Astrocyte (in vitro differentiated cells and primary cell): ENCODE results near the gene PAK4. TPM values are rescaled to one million over a fixed set of nuclear protein-coding genes. Genes with fewer than 3 reads are reported as not detected.
"Not testable (repeated sequence)": the region's sequence is repeated elsewhere in the genome, so short reads cannot be mapped to it uniquely, and the experiment has no call there.

Source experiments
- DNase-seq: peaks from one replicate; pipeline ENCODE4 v3.0.0-alpha.2; 2010; ENCODE audit warnings: low read depth
- FAIRE-seq: peaks from 2 replicates; lab custom pipeline; 2011; peaks lifted over from hg19 to GRCh38; lab: Jason Lieb, UNC
- H2AFZ ChIP-seq: 2 replicates; pipeline ENCODE4 v1.6.0; 2012; ENCODE audit warnings: low read depth, low read length, inconsistent platforms
- H3K27ac ChIP-seq: 2 replicates; pipeline ENCODE4 v1.5.1; 2011; ENCODE audit warnings: low read depth, low read length, inconsistent platforms
- H3K27me3 ChIP-seq: 2 replicates; pipeline ENCODE4 v1.6.0; 2011; ENCODE audit warnings: low read length, inconsistent platforms; ENCODE audit not compliant: insufficient read depth
- H3K36me3 ChIP-seq: 2 replicates; pipeline ENCODE4 v1.5.1; 2011; ENCODE audit warnings: low read length, inconsistent platforms; ENCODE audit not compliant: insufficient read depth
- H3K4me1 ChIP-seq: 2 replicates; pipeline ENCODE4 v1.5.1; 2011; ENCODE audit warnings: low read length, inconsistent platforms; ENCODE audit not compliant: insufficient read depth
- H3K4me2 ChIP-seq: 2 replicates; pipeline ENCODE4 v1.6.0; 2012; ENCODE audit warnings: low read length, inconsistent platforms
- H3K4me3 ChIP-seq: 2 replicates; pipeline ENCODE4 v1.5.1; 2011; ENCODE audit warnings: low read depth, mild to moderate bottlenecking, low read length, inconsistent platforms; ENCODE audit not compliant: insufficient read depth
- H3K79me2 ChIP-seq: 2 replicates; pipeline ENCODE4 v1.6.0; 2012; ENCODE audit warnings: mild to moderate bottlenecking, low read length, inconsistent platforms; ENCODE audit not compliant: insufficient read depth
- H3K9ac ChIP-seq: 2 replicates; pipeline ENCODE4 v1.6.0; 2012; ENCODE audit warnings: mild to moderate bottlenecking, low read length, inconsistent platforms
- H3K9me3 ChIP-seq: 2 replicates; pipeline ENCODE4 v1.5.1; 2012; ENCODE audit warnings: low read depth, mild to moderate bottlenecking, low read length, inconsistent platforms; ENCODE audit not compliant: insufficient read depth
- H4K20me1 ChIP-seq: 2 replicates; pipeline ENCODE4 v1.6.0; 2012; ENCODE audit warnings: low read length, inconsistent platforms; ENCODE audit not compliant: insufficient read depth
- H3K27ac Mint-ChIP-seq: one replicate; pipeline ENCODE4 v1.8.0; 2021; ENCODE audit warnings: mild to moderate bottlenecking, mixed read lengths; ENCODE audit not compliant: unreplicated experiment
- H3K27me3 Mint-ChIP-seq: one replicate; pipeline ENCODE4 v1.8.0; 2021; ENCODE audit warnings: low read depth, mixed read lengths; ENCODE audit not compliant: unreplicated experiment
- H3K36me3 Mint-ChIP-seq: one replicate; pipeline ENCODE4 v1.8.0; 2021; ENCODE audit warnings: low read depth, mixed read lengths; ENCODE audit not compliant: unreplicated experiment
- H3K4me1 Mint-ChIP-seq: one replicate; pipeline ENCODE4 v1.8.0; 2021; ENCODE audit warnings: low read depth, mixed read lengths; ENCODE audit not compliant: unreplicated experiment
- H3K4me3 Mint-ChIP-seq: one replicate; pipeline ENCODE4 v1.8.0; 2021; ENCODE audit warnings: mild to moderate bottlenecking, moderate library complexity, mixed read lengths; ENCODE audit not compliant: unreplicated experiment
- H3K9me3 Mint-ChIP-seq: one replicate; pipeline ENCODE4 v1.8.0; 2021; ENCODE audit warnings: mild to moderate bottlenecking, mixed read lengths; ENCODE audit not compliant: unreplicated experiment
- CTCF ChIP-seq: IDR thresholded peaks from 2 replicates; pipeline ENCODE4 v1.5.1; 2011; ENCODE audit warnings: low read depth, mild to moderate bottlenecking, inconsistent platforms, low read length, moderate library complexity; ENCODE audit not compliant: insufficient read depth
- EZH2 ChIP-seq: IDR thresholded peaks from 2 replicates; pipeline ENCODE4 v1.6.1; 2012; ENCODE audit warnings: mild to moderate bottlenecking, low read length, inconsistent platforms; ENCODE audit not compliant: insufficient read depth
- total RNA-seq: library from RNA; stranded (reverse); gene quantifications from 2 replicates; pipeline ENCODE4 v1.2.1, GENCODE V29; 2021

The PAK4 gene
- total RNA-seq, 1 donor from 2014 or later, result 48.0 TPM

GRCh38 chr19:39086386-39086785, 39.2 kb upstream of the PAK4 start:
- peaks cover 29% of the 10 kb centered on the region for H3K27me3 ChIP-seq

GRCh38 chr19:39087907-39088686, 37.5 kb upstream of the PAK4 start:
- H3K27ac Mint-ChIP-seq, result no peak overlapping the region
- no peak overlapping the region for H3K9ac ChIP-seq
- H3K4me3 ChIP-seq, result no peak overlapping the region
- H3K27me3 Mint-ChIP-seq, result peaks cover 45% of the 10 kb centered on the region
- peaks cover 22% of the 10 kb centered on the region for H3K27me3 ChIP-seq
- H3K4me1 Mint-ChIP-seq, result no peaks in the 10 kb centered on the region
- H3K4me1 ChIP-seq, result no peaks in the 10 kb centered on the region
- TF ChIP-seq EZH2 (no peak), CTCF (no peak)
- no peaks in the 10 kb centered on the region for H3K79me2 ChIP-seq
- H3K36me3 ChIP-seq, result no peaks in the 10 kb centered on the region
- no peaks in the 10 kb centered on the region for H4K20me1 ChIP-seq
- no peak overlapping the region for H3K4me3 Mint-ChIP-seq
- no peak overlapping the region for H3K27ac ChIP-seq
- no peaks in the 10 kb centered on the region for H3K9me3 Mint-ChIP-seq
- no peak overlapping the region for H2AFZ ChIP-seq
- no peak for FAIRE-seq
- no peaks in the 10 kb centered on the region for H3K9me3 ChIP-seq
- no peak overlapping the region for H3K4me2 ChIP-seq
- H3K36me3 Mint-ChIP-seq, result no peaks in the 10 kb centered on the region
- DNase-seq, result no peak

More at GRCh38 chr19:39086386-39086785, 39.2 kb upstream of the PAK4 start:
- Histone ChIP-seq H3K79me2 (no peaks in the 10 kb centered on the region), H3K4me3 (no peak overlapping the region), H3K36me3 (no peaks in the 10 kb centered on the region), H3K27ac (no peak overlapping the region), H3K4me2 (no peak overlapping the region), H4K20me1 (no peaks in the 10 kb centered on the region), H3K9ac (no peak overlapping the region), H2AFZ (no peak overlapping the region), H3K9me3 (no peaks in the 10 kb centered on the region), H3K4me1 (no peaks in the 10 kb centered on the region)
- no peaks in the 10 kb centered on the region for H3K4me1 Mint-ChIP-seq
- H3K27me3 Mint-ChIP-seq, result peaks cover 48% of the 10 kb centered on the region
- H3K4me3 Mint-ChIP-seq, result no peak overlapping the region
- H3K27ac Mint-ChIP-seq, result no peak overlapping the region
- TF ChIP-seq EZH2 (no peak), CTCF (no peak)
- FAIRE-seq, result no peak
- H3K36me3 Mint-ChIP-seq, result no peaks in the 10 kb centered on the region
- DNase-seq, result no peak
- no peaks in the 10 kb centered on the region for H3K9me3 Mint-ChIP-seq

GRCh38 chr19:39090016-39090415, 35.6 kb upstream of the PAK4 start:
- peaks cover 44% of the 10 kb centered on the region for H3K27me3 Mint-ChIP-seq

More at GRCh38 chr19:39090016-39090415, 35.6 kb upstream of the PAK4 start:
- not testable (repeated sequence) for H3K36me3 ChIP-seq, H3K27ac ChIP-seq, H3K4me3 ChIP-seq, H4K20me1 ChIP-seq, H3K9me3 ChIP-seq, H3K9me3 Mint-ChIP-seq, H3K4me3 Mint-ChIP-seq, H3K27ac Mint-ChIP-seq, FAIRE-seq, DNase-seq, H3K79me2 ChIP-seq, H2AFZ ChIP-seq, H3K4me2 ChIP-seq, H3K4me1 Mint-ChIP-seq, H3K9ac ChIP-seq, H3K36me3 Mint-ChIP-seq, H3K4me1 ChIP-seq, H3K27me3 ChIP-seq
